MG63 (cell line): ENCODE results near the gene SYNGR1. TPM values are rescaled to one million over a fixed set of nuclear protein-coding genes. Genes with fewer than 3 reads are reported as not detected.

Source experiments
- DNase-seq: peaks from one replicate; pipeline ENCODE4 v3.0.0-alpha.2; 2020
- H3K27me3 ChIP-seq: fragments of 250-450 bp; sonication (Bioruptor Pico); 2 replicates; pipeline ENCODE4 v1.5.1; 2020; ENCODE audit warnings: mild to moderate bottlenecking, moderate library complexity
- H3K36me3 ChIP-seq: fragments of 250-450 bp; sonication (Bioruptor Pico); 2 replicates; pipeline ENCODE4 v1.5.1; 2020; ENCODE audit warnings: mild to moderate bottlenecking, moderate library complexity
- H3K4me3 ChIP-seq: fragments of 250-450 bp; sonication (Bioruptor Pico); 2 replicates; pipeline ENCODE4 v1.5.1; 2020; ENCODE audit warnings: mild to moderate bottlenecking, moderate library complexity
- H3K9me3 ChIP-seq: fragments of 250-450 bp; sonication (Bioruptor Pico); 2 replicates; pipeline ENCODE4 v1.5.1; 2020; ENCODE audit warnings: mild to moderate bottlenecking, moderate library complexity
- total RNA-seq: library from RNA; depleted of rRNA; stranded (reverse); fragments of >200 nt; shearing (Covaris generic); gene quantifications from 2 replicates; pipeline ENCODE4 v1.2.3, GENCODE V29; 2014; ENCODE audit warnings: low replicate concordance

Gene SYNGR1
- total RNA-seq, 1 experiment from 2014 or later, result 58.3 TPM

GRCh38 chr22:39426380-39427043 is 76.7 kb downstream of the SYNGR1 start:
- H3K27me3 ChIP-seq, result no peaks in the 10 kb centered on the region
- H3K36me3 ChIP-seq, result peaks cover 27% of the 10 kb centered on the region
- no peak for DNase-seq
- H3K9me3 ChIP-seq, result no peaks in the 10 kb centered on the region
- H3K4me3 ChIP-seq, result no peak overlapping the region

GRCh38 chr22:39427751-39428596 is 78.2 kb downstream of the SYNGR1 start:
- DNase-seq, result no peak
- peaks cover 30% of the 10 kb centered on the region for H3K36me3 ChIP-seq

GRCh38 chr22:39428597-39429071 is 78.8 kb downstream of the SYNGR1 start:
- no peak for DNase-seq

More at GRCh38 chr22:39427751-39428596, 78.2 kb downstream of the SYNGR1 start:
- Histone ChIP-seq H3K4me3 (no peak overlapping the region), H3K9me3 (no peaks in the 10 kb centered on the region), H3K27me3 (no peaks in the 10 kb centered on the region)

DNA sequence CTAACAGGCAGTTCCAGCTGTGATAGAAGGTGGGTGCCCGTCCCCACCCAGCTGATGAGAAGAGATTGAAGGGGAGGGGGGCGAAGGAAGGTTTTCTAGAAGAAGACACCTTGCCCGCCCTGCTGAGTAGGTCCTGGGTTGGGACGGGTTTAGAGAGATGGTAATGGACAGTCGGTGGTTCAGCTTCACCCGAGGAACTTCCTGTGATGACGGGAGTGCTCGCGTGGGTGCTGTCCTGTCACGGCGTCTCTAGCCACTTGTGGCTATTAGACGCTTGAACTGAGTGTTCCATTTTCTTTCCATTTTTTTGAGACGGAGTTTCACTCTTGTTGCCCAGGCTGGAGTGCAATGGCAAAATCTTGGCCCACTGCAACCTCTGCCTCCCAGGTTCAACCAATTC is 79.4 kb downstream of the SYNGR1 start:
- Histone ChIP-seq H3K36me3 (peaks cover 24% of the 10 kb centered on the region), H3K9me3 (no peaks in the 10 kb centered on the region), H3K4me3 (no peak overlapping the region), H3K27me3 (no peaks in the 10 kb centered on the region)
- DNase-seq, result no peak

More at GRCh38 chr22:39428597-39429071, 78.8 kb downstream of the SYNGR1 start:
- H3K4me3 ChIP-seq, result no peak overlapping the region
- H3K9me3 ChIP-seq, result no peaks in the 10 kb centered on the region
- H3K27me3 ChIP-seq, result no peaks in the 10 kb centered on the region
- H3K36me3 ChIP-seq, result peaks cover 27% of the 10 kb centered on the region

GRCh38 chr22:39429916-39430575 is 80.3 kb downstream of the SYNGR1 start:
- Histone ChIP-seq H3K4me3 (no peak overlapping the region), H3K27me3 (no peaks in the 10 kb centered on the region), H3K9me3 (no peaks in the 10 kb centered on the region), H3K36me3 (peaks cover 20% of the 10 kb centered on the region)
- no peak for DNase-seq

DNA sequence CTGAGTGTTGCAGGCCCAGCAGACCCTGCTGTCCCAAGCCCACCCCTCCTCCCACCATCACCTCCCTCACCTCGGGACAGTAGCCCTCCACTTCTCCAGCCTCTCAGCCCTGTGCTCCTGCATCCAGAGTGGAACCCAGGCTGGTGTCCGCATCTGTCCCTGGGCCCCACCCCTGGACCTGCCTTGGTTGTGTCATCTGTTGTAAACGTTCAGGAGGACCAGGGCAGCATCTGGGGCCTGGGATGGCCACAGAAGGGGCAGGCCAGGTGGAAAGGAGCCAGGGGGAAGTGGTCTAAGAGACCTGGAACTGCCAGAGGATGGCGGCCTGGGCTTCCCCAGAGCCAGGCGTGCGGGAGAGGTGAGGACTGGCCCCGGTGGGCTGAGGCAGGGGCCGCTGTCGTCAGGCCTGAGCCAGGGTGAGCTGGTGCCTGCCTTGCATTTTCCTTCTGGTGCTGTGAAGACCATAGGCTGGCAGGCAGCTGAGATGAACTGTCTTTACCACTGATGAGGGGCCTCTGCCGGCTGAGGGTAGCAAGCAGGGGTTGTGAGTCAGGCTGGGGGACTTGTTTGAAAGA is 80.9 kb downstream of the SYNGR1 start:
- no peak for DNase-seq
- H3K9me3 ChIP-seq, result no peaks in the 10 kb centered on the region
- H3K4me3 ChIP-seq, result no peak overlapping the region
- peaks cover 20% of the 10 kb centered on the region for H3K36me3 ChIP-seq
- no peaks in the 10 kb centered on the region for H3K27me3 ChIP-seq

- H3K36me3 ChIP-seq, result peaks cover 18% of the 10 kb centered on the region
- DNase-seq, result no peak
- H3K27me3 ChIP-seq, result no peaks in the 10 kb centered on the region
- no peaks in the 10 kb centered on the region for H3K9me3 ChIP-seq
- no peak overlapping the region for H3K4me3 ChIP-seq
Measured at GRCh38 chr22:39431216-39431801, 81.5 kb downstream of the SYNGR1 start.

GRCh38 chr22:39431821-39432251 is 82.0 kb downstream of the SYNGR1 start:
- Histone ChIP-seq H3K9me3 (no peaks in the 10 kb centered on the region), H3K36me3 (peaks cover 14% of the 10 kb centered on the region), H3K4me3 (no peak overlapping the region), H3K27me3 (no peaks in the 10 kb centered on the region)
- DNase-seq, result no peak

- Histone ChIP-seq H3K9me3 (no peaks in the 10 kb centered on the region), H3K36me3 (peaks cover 9% of the 10 kb centered on the region), H3K4me3 (no peak overlapping the region), H3K27me3 (no peaks in the 10 kb centered on the region)
- DNase-seq, result no peak
Measured at GRCh38 chr22:39432361-39432811, 82.6 kb downstream of the SYNGR1 start.

- H3K4me3 ChIP-seq, result no peak overlapping the region
- H3K27me3 ChIP-seq, result no peaks in the 10 kb centered on the region
- H3K36me3 ChIP-seq, result peaks cover 7% of the 10 kb centered on the region
- DNase-seq, result no peak
- no peaks in the 10 kb centered on the region for H3K9me3 ChIP-seq
Measured at GRCh38 chr22:39433476-39434242, 83.9 kb downstream of the SYNGR1 start.

DNA sequence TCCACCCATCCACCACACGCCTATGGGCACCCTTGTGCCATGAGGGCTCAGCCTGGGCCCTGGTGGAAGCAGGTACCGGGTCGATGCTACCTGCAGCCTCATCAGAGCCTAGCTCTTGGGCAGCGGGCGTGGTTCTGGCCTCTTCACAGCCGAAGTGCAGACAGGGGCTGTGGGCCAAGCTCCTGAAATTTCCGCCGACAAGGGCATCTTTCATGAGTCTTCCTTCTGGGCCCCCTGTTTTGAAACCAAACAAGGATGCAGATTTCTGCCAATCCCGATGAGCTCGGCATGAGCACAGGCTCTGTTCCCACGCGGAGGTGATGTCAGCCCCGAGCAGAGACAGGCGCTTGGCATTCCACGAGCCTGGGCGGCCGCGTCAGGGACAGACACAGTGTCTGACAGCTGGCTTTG is 84.5 kb downstream of the SYNGR1 start:
- no peak for DNase-seq
- Histone ChIP-seq H3K36me3 (peaks cover 7% of the 10 kb centered on the region), H3K9me3 (no peaks in the 10 kb centered on the region), H3K4me3 (no peak overlapping the region), H3K27me3 (no peaks in the 10 kb centered on the region)

GRCh38 chr22:39434721-39435120 is 84.9 kb downstream of the SYNGR1 start:
- Histone ChIP-seq H3K36me3 (peaks cover 7% of the 10 kb centered on the region), H3K27me3 (no peaks in the 10 kb centered on the region), H3K4me3 (no peak overlapping the region), H3K9me3 (no peaks in the 10 kb centered on the region)
- no peak for DNase-seq
